Activated CD4-positive, alpha-beta T cell treated with anti-CD3 and anti-CD28 coated beads for 36 hours (primary cell): ENCODE data around the gene COL4A2. TPM values are rescaled to one million over a fixed set of nuclear protein-coding genes. Genes with fewer than 3 reads are reported as not detected.

Source experiments
- ATAC-seq: fragments of 200-7000 bp; cut with Tn5 transposase; one replicate; pipeline ENCODE4 v1.10.0; 2021; ENCODE audit warnings: mild to moderate bottlenecking, moderate library complexity
- CTCF ChIA-PET: fragments of 350-600 bp; sonication (Branson Sonifier 250); formaldehyde crosslinking; loops from one replicate; lab custom pipeline; 2021; ENCODE audit warnings: antibody characterized with exemption; lab: Charles Lee
- POLR2A ChIA-PET: fragments of 350-600 bp; sonication (Branson Sonifier 250); formaldehyde crosslinking; loops from one replicate; lab custom pipeline; 2021; ENCODE audit warnings: antibody characterized with exemption, inconsistent platforms; lab: Charles Lee
- DNase-seq: peaks from one replicate; pipeline ENCODE4 v3.0.0-alpha.2; 2020
- H3K27ac Mint-ChIP-seq: one replicate; pipeline ENCODE4 v1.8.0; 2021; ENCODE audit warnings: mixed read lengths
- H3K27me3 Mint-ChIP-seq: one replicate; pipeline ENCODE4 v1.8.0; 2021; ENCODE audit warnings: mixed read lengths
- H3K36me3 Mint-ChIP-seq: one replicate; pipeline ENCODE4 v1.8.0; 2021; ENCODE audit warnings: low read depth, mixed read lengths
- H3K4me1 Mint-ChIP-seq: one replicate; pipeline ENCODE4 v1.8.0; 2021; ENCODE audit warnings: mixed read lengths
- H3K4me3 Mint-ChIP-seq: one replicate; pipeline ENCODE4 v1.8.0; 2021; ENCODE audit warnings: mild to moderate bottlenecking, moderate library complexity, mixed read lengths
- H3K9me3 Mint-ChIP-seq: one replicate; pipeline ENCODE4 v1.8.0; 2021; ENCODE audit warnings: low read depth, mixed read lengths
- intact Hi-C, 2 experiments: fragments of 100-400 bp; cut with DNase I in 1 of 2; cut with micrococcal nuclease in 1 of 2; formaldehyde crosslinking; loops; one replicate each; pipeline versions ENCODE4 v1.14.2 to v1.15.1; 2022 to 2024; cut with DNase I, micrococcal nuclease
- total RNA-seq, 2 experiments: library from RNA; stranded (reverse); gene quantifications; one replicate each; pipeline ENCODE4 v1.2.3, GENCODE V29; 2021

COL4A2 gene
- total RNA-seq, 2 experiments from 2014 or later: not detected

GRCh38 chr13:110284779-110285484, 22.2 kb upstream of the COL4A2 start:
- no peak for ATAC-seq
- POLR2A ChIA-PET: no interaction called here
- intact Hi-C loops: no loop called here
- Mint-ChIP-seq H3K4me3 (no peak overlapping the region), H3K27me3 (peaks cover 18% of the 10 kb centered on the region), H3K36me3 (no peaks in the 10 kb centered on the region), H3K27ac (no peak overlapping the region), H3K9me3 (no peaks in the 10 kb centered on the region), H3K4me1 (peaks cover 4% of the 10 kb centered on the region)
- no peak for DNase-seq
- CTCF ChIA-PET: interaction anchor here (0.5 kb wide), 1 partner anchor 142 kb away, joined by 3 read pairs; no protein-coding TSS in a partner anchor

- ATAC-seq: no peak
- POLR2A ChIA-PET: interaction anchor here (0.6 kb wide), 1 partner anchor 11 kb away, joined by 3 read pairs; no protein-coding TSS in a partner anchor
- CTCF ChIA-PET: no interaction called here
- no peak overlapping the region for H3K4me3 Mint-ChIP-seq
- DNase-seq: no peak
- no peaks in the 10 kb centered on the region for H3K36me3 Mint-ChIP-seq
- no peaks in the 10 kb centered on the region for H3K9me3 Mint-ChIP-seq
- H3K27me3 Mint-ChIP-seq: peaks cover 18% of the 10 kb centered on the region
- no peaks in the 10 kb centered on the region for H3K4me1 Mint-ChIP-seq
- intact Hi-C loops: no loop called here
- no peak overlapping the region for H3K27ac Mint-ChIP-seq
These were observed 20.9 kb upstream of the COL4A2 start for GRCh38 chr13:110285991-110286832.

GRCh38 chr13:110286833-110287819, 20.0 kb upstream of the COL4A2 start:
- CTCF ChIA-PET: no interaction called here
- intact Hi-C loops: no loop called here
- no peak overlapping the region for H3K4me3 Mint-ChIP-seq
- H3K9me3 Mint-ChIP-seq: no peaks in the 10 kb centered on the region
- no peak overlapping the region for H3K27ac Mint-ChIP-seq
- H3K27me3 Mint-ChIP-seq: peaks cover 12% of the 10 kb centered on the region
- H3K36me3 Mint-ChIP-seq: no peaks in the 10 kb centered on the region
- no peaks in the 10 kb centered on the region for H3K4me1 Mint-ChIP-seq
- POLR2A ChIA-PET: interaction anchor here (0.6 kb wide), 1 partner anchor 12 kb away, joined by 3 read pairs; no protein-coding TSS in a partner anchor
- ATAC-seq (no peak), DNase-seq (no peak)

GRCh38 chr13:110289174-110289573, 17.9 kb upstream of the COL4A2 start:
- CTCF ChIA-PET: no interaction called here
- intact Hi-C loops: no loop called here
- POLR2A ChIA-PET: no interaction called here
- no peaks in the 10 kb centered on the region for H3K4me1 Mint-ChIP-seq
- no peaks in the 10 kb centered on the region for H3K9me3 Mint-ChIP-seq
- no peaks in the 10 kb centered on the region for H3K36me3 Mint-ChIP-seq
- ATAC-seq (no peak), DNase-seq (no peak)
- H3K4me3 Mint-ChIP-seq: no peak overlapping the region
- no peak overlapping the region for H3K27ac Mint-ChIP-seq
- peaks cover 14% of the 10 kb centered on the region for H3K27me3 Mint-ChIP-seq

- peaks cover 17% of the 10 kb centered on the region for H3K27me3 Mint-ChIP-seq
- H3K4me3 Mint-ChIP-seq: no peak overlapping the region
- intact Hi-C loops: no loop called here
- H3K36me3 Mint-ChIP-seq: no peaks in the 10 kb centered on the region
- H3K27ac Mint-ChIP-seq: no peak overlapping the region
- DNase-seq (no peak), ATAC-seq (no peak)
- H3K9me3 Mint-ChIP-seq: no peaks in the 10 kb centered on the region
- ChIA-PET POLR2A (no interaction called here), CTCF (no interaction called here)
- no peaks in the 10 kb centered on the region for H3K4me1 Mint-ChIP-seq
These were observed 17.4 kb upstream of the COL4A2 start for GRCh38 chr13:110289661-110290060.

- ChIA-PET CTCF (no interaction called here), POLR2A (no interaction called here)
- Mint-ChIP-seq H3K9me3 (no peaks in the 10 kb centered on the region), H3K36me3 (no peaks in the 10 kb centered on the region), H3K4me1 (no peaks in the 10 kb centered on the region), H3K4me3 (no peak overlapping the region), H3K27me3 (peaks cover 17% of the 10 kb centered on the region), H3K27ac (no peak overlapping the region)
- ATAC-seq: no peak
- intact Hi-C loops: no loop called here
- DNase-seq: no peak
These were observed 16.9 kb upstream of the COL4A2 start for GRCh38 chr13:110290153-110290552.

GRCh38 chr13:110290826-110291225, 16.3 kb upstream of the COL4A2 start:
- H3K9me3 Mint-ChIP-seq: no peaks in the 10 kb centered on the region
- no peak overlapping the region for H3K4me3 Mint-ChIP-seq
- H3K27ac Mint-ChIP-seq: no peak overlapping the region
- POLR2A ChIA-PET: no interaction called here
- DNase-seq (no peak), ATAC-seq (no peak)
- CTCF ChIA-PET: no interaction called here
- H3K36me3 Mint-ChIP-seq: no peaks in the 10 kb centered on the region
- intact Hi-C loops: no loop called here
- H3K27me3 Mint-ChIP-seq: peaks cover 19% of the 10 kb centered on the region
- H3K4me1 Mint-ChIP-seq: no peaks in the 10 kb centered on the region

GRCh38 chr13:110291286-110291685, 15.8 kb upstream of the COL4A2 start:
- Mint-ChIP-seq H3K36me3 (no peaks in the 10 kb centered on the region), H3K9me3 (no peaks in the 10 kb centered on the region), H3K27ac (no peak overlapping the region), H3K4me1 (no peaks in the 10 kb centered on the region), H3K4me3 (no peak overlapping the region), H3K27me3 (peaks cover 23% of the 10 kb centered on the region)
- intact Hi-C loops: no loop called here
- ATAC-seq (no peak), DNase-seq (no peak)
- POLR2A ChIA-PET: no interaction called here
- CTCF ChIA-PET: no interaction called here

GRCh38 chr13:110293037-110293436, 14.0 kb upstream of the COL4A2 start:
- no peaks in the 10 kb centered on the region for H3K4me1 Mint-ChIP-seq
- H3K27ac Mint-ChIP-seq: no peak overlapping the region
- H3K9me3 Mint-ChIP-seq: no peaks in the 10 kb centered on the region
- H3K27me3 Mint-ChIP-seq: peaks cover 30% of the 10 kb centered on the region
- intact Hi-C loops: no loop called here
- H3K4me3 Mint-ChIP-seq: no peak overlapping the region
- ChIA-PET POLR2A (no interaction called here), CTCF (no interaction called here)
- ATAC-seq (no peak), DNase-seq (no peak)
- H3K36me3 Mint-ChIP-seq: no peaks in the 10 kb centered on the region

- H3K27ac Mint-ChIP-seq: no peak overlapping the region
- peaks cover 5% of the 10 kb centered on the region for H3K4me1 Mint-ChIP-seq
- H3K36me3 Mint-ChIP-seq: no peaks in the 10 kb centered on the region
- no peak overlapping the region for H3K4me3 Mint-ChIP-seq
- ATAC-seq (no peak), DNase-seq (no peak)
- ChIA-PET CTCF (no interaction called here), POLR2A (no interaction called here)
- no peaks in the 10 kb centered on the region for H3K9me3 Mint-ChIP-seq
- intact Hi-C loops: no loop called here
- peaks cover 34% of the 10 kb centered on the region for H3K27me3 Mint-ChIP-seq
These were observed 13.4 kb upstream of the COL4A2 start for GRCh38 chr13:110293649-110294048.

- H3K27ac Mint-ChIP-seq: no peak overlapping the region
- ChIA-PET POLR2A (no interaction called here), CTCF (no interaction called here)
- H3K4me1 Mint-ChIP-seq: peaks cover 8% of the 10 kb centered on the region
- H3K9me3 Mint-ChIP-seq: no peaks in the 10 kb centered on the region
- H3K27me3 Mint-ChIP-seq: peaks cover 36% of the 10 kb centered on the region
- H3K4me3 Mint-ChIP-seq: no peak overlapping the region
- H3K36me3 Mint-ChIP-seq: no peaks in the 10 kb centered on the region
- ATAC-seq: no peak
- DNase-seq: no peak
- intact Hi-C loops: no loop called here
These were observed 12.9 kb upstream of the COL4A2 start for GRCh38 chr13:110294146-110294545.
